ENCODE results near the gene ZNF582.

Gene ZNF582

DNA sequence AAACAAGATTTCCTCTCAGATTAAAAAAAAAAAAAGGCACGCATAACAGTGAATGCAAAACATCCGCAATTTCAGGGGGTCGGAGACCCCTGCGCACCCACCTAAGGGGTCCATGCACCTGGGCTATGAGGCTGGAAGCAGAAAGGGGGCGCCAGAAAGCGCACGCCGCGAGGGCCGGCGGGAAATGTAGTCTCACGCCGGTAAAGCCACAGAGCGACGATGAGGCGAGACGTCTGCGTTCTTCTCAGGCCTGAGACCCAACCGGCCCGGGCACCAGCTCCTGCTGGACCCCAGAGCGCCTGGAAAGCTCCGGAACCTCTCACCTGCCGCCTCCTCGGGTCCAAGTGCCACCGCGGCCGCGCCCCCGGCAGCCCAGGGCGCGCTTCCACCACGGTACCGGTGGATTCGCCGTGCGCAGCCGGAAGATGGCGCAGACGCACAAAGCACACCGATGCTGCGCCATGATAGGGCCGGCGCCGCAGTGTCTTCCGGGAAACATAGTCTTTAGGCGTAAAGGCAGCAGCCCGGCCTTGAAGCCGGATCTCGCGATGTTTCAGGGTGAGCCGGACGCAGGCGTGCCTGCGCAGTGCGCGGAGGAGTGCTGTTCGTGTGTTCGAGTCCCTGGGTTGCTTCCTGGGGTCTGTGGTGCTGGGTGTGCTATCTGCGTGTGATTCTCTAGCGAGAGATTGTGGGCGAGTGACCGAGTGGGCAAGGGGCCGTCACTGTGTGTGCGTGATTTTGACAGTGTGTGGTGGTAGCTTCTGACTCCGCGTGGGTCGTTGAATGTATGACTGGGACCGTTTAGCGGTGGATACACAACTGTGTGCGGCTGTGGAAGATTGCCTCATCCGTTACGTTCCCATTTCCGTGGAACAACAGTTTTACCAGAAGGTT lies at the start of gene ZNF582:
TSS of gene ZNF582 (minus strand) at position 416 of the 894 bp plus-strand sequence. CDS start 1,782 bp downstream, outside the sequence.
- in situ Hi-C loops (cut with MboI; ENCODE audit: low sequenced_read_pairs, unreplicated experiment): no loop called here
- DNase-seq (ENCODE audit: low spot score): peak; percentile 96
- TF ChIP-seq, protein P1, sequence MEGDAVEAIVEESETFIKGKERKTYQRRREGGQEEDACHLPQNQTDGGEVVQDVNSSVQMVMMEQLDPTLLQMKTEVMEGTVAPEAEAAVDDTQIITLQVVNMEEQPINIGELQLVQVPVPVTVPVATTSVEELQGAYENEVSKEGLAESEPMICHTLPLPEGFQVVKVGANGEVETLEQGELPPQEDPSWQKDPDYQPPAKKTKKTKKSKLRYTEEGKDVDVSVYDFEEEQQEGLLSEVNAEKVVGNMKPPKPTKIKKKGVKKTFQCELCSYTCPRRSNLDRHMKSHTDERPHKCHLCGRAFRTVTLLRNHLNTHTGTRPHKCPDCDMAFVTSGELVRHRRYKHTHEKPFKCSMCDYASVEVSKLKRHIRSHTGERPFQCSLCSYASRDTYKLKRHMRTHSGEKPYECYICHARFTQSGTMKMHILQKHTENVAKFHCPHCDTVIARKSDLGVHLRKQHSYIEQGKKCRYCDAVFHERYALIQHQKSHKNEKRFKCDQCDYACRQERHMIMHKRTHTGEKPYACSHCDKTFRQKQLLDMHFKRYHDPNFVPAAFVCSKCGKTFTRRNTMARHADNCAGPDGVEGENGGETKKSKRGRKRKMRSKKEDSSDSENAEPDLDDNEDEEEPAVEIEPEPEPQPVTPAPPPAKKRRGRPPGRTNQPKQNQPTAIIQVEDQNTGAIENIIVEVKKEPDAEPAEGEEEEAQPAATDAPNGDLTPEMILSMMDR (IDR thresholded peaks at IDR 0.05; ENCODE audit: borderline replicate concordance, control extremely low read depth, extremely low read depth, insufficient read depth, missing control alignments): peak; percentile 80

DNA sequence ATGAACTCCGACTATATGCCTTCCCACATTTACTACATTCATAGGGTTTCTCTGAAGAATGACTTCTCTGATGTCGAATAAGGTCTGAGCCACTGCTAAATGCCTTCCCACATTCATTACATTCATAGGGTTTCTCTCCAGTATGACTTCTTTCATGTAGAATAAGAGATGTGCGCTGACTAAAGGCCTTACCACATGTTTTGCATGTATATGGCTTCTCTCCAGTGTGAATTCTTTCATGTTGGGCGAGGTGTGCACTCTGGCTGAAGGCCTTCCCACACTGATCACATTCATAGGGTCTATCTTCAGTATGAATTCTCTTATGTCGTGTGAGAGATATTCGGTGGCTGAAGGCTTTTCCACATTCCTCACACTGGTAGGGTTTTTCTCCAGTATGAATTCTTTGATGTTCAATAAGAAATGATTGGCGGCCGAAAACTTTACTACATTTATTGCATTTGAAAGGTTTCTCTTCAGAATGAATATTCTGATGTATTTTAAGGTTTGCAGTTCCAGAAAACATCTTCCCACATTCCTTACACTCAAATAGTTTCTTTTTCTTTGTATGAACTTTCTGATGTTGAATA lies 48.0 kb upstream of the ZNF582 start:
- no peak for DNase-seq (ENCODE audit: low spot score)
- TF ChIP-seq, protein P1 (IDR thresholded peaks at IDR 0.05; ENCODE audit: borderline replicate concordance, control extremely low read depth, extremely low read depth, insufficient read depth, missing control alignments): no peak
- in situ Hi-C loops (cut with MboI; ENCODE audit: low sequenced_read_pairs, unreplicated experiment): no loop called here

DNA sequence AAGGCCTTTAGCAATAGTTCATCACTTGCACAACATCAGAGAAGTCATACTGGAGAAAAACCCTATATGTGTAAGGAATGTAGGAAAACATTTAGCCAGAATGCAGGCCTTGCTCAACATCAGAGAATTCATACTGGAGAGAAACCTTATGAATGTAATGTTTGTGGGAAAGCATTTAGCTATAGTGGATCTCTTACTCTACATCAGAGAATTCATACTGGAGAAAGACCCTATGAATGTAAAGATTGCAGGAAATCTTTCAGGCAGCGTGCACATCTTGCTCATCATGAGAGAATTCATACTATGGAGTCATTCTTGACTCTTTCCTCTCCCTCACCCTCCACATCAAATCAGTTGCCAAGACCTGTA lies 30.6 kb upstream of the ZNF582 start:
- TF ChIP-seq, protein P1 (IDR thresholded peaks at IDR 0.05; ENCODE audit: borderline replicate concordance, control extremely low read depth, extremely low read depth, insufficient read depth, missing control alignments): no peak
- in situ Hi-C loops (cut with MboI; ENCODE audit: low sequenced_read_pairs, unreplicated experiment): no loop called here
- DNase-seq (ENCODE audit: low spot score): no peak

DNA sequence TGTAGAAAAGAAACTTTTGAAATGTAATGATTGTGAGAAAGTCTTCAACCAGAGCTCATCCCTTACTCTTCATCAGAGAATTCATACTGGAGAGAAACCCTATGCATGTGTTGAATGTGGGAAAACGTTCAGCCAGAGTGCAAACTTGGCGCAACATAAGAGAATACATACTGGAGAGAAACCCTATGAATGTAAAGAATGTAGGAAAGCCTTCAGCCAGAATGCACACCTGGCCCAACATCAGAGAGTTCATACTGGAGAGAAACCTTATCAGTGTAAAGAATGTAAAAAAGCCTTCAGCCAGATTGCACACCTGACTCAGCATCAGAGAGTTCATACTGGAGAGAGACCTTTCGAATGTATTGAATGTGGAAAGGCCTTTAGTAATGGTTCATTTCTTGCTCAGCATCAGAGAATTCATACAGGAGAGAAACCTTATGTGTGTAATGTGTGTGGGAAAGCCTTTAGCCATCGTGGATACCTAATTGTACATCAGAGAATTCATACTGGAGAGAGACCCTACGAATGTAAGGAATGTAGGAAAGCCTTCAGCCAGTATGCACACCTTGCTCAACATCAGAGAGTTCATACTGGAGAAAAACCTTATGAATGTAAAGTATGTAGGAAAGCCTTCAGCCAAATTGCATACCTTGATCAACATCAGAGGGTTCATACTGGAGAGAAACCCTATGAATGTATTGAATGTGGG lies 30.1 kb upstream of the ZNF582 start:
- no peak for DNase-seq (ENCODE audit: low spot score)
- in situ Hi-C loops (cut with MboI; ENCODE audit: low sequenced_read_pairs, unreplicated experiment): no loop called here
- TF ChIP-seq, protein P1 (IDR thresholded peaks at IDR 0.05; ENCODE audit: borderline replicate concordance, control extremely low read depth, extremely low read depth, insufficient read depth, missing control alignments): no peak

- in situ Hi-C loops (cut with MboI; ENCODE audit: low sequenced_read_pairs, unreplicated experiment): no loop called here
- TF ChIP-seq, protein P1 (IDR thresholded peaks at IDR 0.05; ENCODE audit: borderline replicate concordance, control extremely low read depth, extremely low read depth, insufficient read depth, missing control alignments): no peak
- DNase-seq (ENCODE audit: low spot score): no peak
Observed at GRCh38 chr19:56405062-56405461, 11.7 kb upstream of the ZNF582 start.

GRCh38 chr19:56404705-56405056 lies 11.3 kb upstream of the ZNF582 start:
- no peak for DNase-seq (ENCODE audit: low spot score)
- TF ChIP-seq, protein P1 (IDR thresholded peaks at IDR 0.05; ENCODE audit: borderline replicate concordance, control extremely low read depth, extremely low read depth, insufficient read depth, missing control alignments): no peak
- in situ Hi-C loops (cut with MboI; ENCODE audit: low sequenced_read_pairs, unreplicated experiment): no loop called here

All from GM13976 (cell line).